GM12878 (cell line): ENCODE data around the gene RAD51. TPM values are rescaled to one million over a fixed set of nuclear protein-coding genes. Genes with fewer than 3 reads are reported as not detected.

ENCODE experiments used
- ATAC-seq: fragments of 200-7000 bp; cut with Tn5 transposase; 3 replicates; pipeline ENCODE4 v1.9.1; 2020; ENCODE audit warnings: mild to moderate bottlenecking, moderate library complexity
- BruUV-seq: library from RNA; stranded (reverse); fragments of 400-500 nt; replicated peaks from 2 replicates; lab custom pipeline; 2021; lab: Mats Ljungman, UMichigan
- CTCF ChIA-PET: fragments of 300-600 bp; sonication (Branson Sonifier 250); formaldehyde crosslinking; extraction: SDS; loops from one replicate; lab custom pipeline; 2021; ENCODE audit warnings: inconsistent platforms; lab: Yijun Ruan, JAX
- POLR2A ChIA-PET: fragments of 350-600 bp; formaldehyde crosslinking; extraction: SDS; loops from one replicate; lab custom pipeline; 2021; ENCODE audit warnings: inconsistent platforms; lab: Charles Lee
- RAD21 ChIA-PET: fragments of 300-600 bp; sonication (Branson Sonifier 250); formaldehyde crosslinking; loops from one replicate; lab custom pipeline; 2023; ENCODE audit warnings: antibody characterized with exemption; ENCODE audit not compliant: unreplicated experiment; lab: Charles Lee
- SMC1A ChIA-PET: fragments of 300-600 bp; sonication (Branson Sonifier 250); formaldehyde crosslinking; loops from one replicate; lab custom pipeline; 2023; ENCODE audit not compliant: unreplicated experiment, uncharacterized antibody; lab: Charles Lee
- DNase-seq: peaks from one replicate; pipeline ENCODE4 v3.0.0-alpha.2; 2011; ENCODE audit warnings: low read depth, low spot score
- FAIRE-seq: peaks from 3 replicates; lab custom pipeline; 2011; peaks lifted over from hg19 to GRCh38; lab: Jason Lieb, UNC
- H2AFZ ChIP-seq: 2 replicates; pipeline ENCODE4 v1.6.0; 2011; ENCODE audit warnings: low read depth, low read length, control low read depth; ENCODE audit not compliant: control insufficient read depth
- H3K27ac ChIP-seq: 2 replicates; pipeline ENCODE4 v1.5.1; 2011; ENCODE audit warnings: control low read depth; ENCODE audit not compliant: control insufficient read depth, insufficient read depth
- H3K27me3 ChIP-seq, 2 experiments: replicated peaks in 1 of 2; 2 replicates each; pipeline versions ENCODE4 v1.6.0 to v1.6.1; 2011; ENCODE audit warnings: low read length in 1 of 2; ENCODE audit not compliant: control insufficient read depth in 2 of 2, insufficient read depth in 2 of 2
- H3K36me3 ChIP-seq, 2 experiments: 2 replicates each; pipeline ENCODE4 v1.5.1; 2011; ENCODE audit warnings: low read length in 1 of 2; ENCODE audit not compliant: control insufficient read depth in 2 of 2, insufficient read depth in 2 of 2
- H3K4me1 ChIP-seq: 2 replicates; pipeline ENCODE4 v1.6.1; 2011; ENCODE audit warnings: mild to moderate bottlenecking, low read length, moderate library complexity, mixed read lengths; ENCODE audit not compliant: control insufficient read depth, insufficient read depth
- H3K4me2 ChIP-seq: 2 replicates; pipeline ENCODE4 v1.6.0; 2011; ENCODE audit warnings: control low read depth; ENCODE audit not compliant: control insufficient read depth, insufficient read depth
- H3K4me3 ChIP-seq: fragments of 200-600 bp; sonication (generic); 2 replicates; pipeline ENCODE4 v1.5.1; 2016
- H3K79me2 ChIP-seq: 2 replicates; pipeline ENCODE4 v1.6.0; 2011; ENCODE audit warnings: low read length; ENCODE audit not compliant: control insufficient read depth, insufficient read depth
- H3K9ac ChIP-seq: 2 replicates; pipeline ENCODE4 v1.8.0; 2011; ENCODE audit warnings: low read length, control low read depth, mixed read lengths; ENCODE audit not compliant: control insufficient read depth, insufficient read depth
- H3K9me3 ChIP-seq: replicated peaks from 3 replicates; pipeline ENCODE4 v1.5.1; 2011; ENCODE audit warnings: mild to moderate bottlenecking, low read length; ENCODE audit not compliant: control insufficient read depth, insufficient read depth
- H4K20me1 ChIP-seq: 2 replicates; pipeline ENCODE4 v1.6.0; 2011; ENCODE audit not compliant: control insufficient read depth, insufficient read depth
- ATF7 ChIP-seq: fragments of 450-650 bp; IDR thresholded peaks from 2 replicates; pipeline ENCODE4 v1.6.1; 2016; ENCODE audit warnings: low read depth, mild to moderate bottlenecking
- CBX3 ChIP-seq: fragments of 200-600 bp; sonication (generic); IDR thresholded peaks from 2 replicates; pipeline ENCODE4 v1.6.1; 2016; ENCODE audit warnings: low read depth, borderline replicate concordance
- FOXK2 ChIP-seq: fragments of 450-650 bp; IDR thresholded peaks from 2 replicates; pipeline ENCODE4 v1.6.1; 2017; ENCODE audit warnings: mild to moderate bottlenecking, moderate library complexity
- IRF3 ChIP-seq: fragments of 450-650 bp; IDR thresholded peaks from 2 replicates; pipeline ENCODE4 v1.6.1; 2014; ENCODE audit warnings: mild to moderate bottlenecking
- RUNX3 ChIP-seq: IDR thresholded peaks from 2 replicates; pipeline ENCODE4 v1.6.1; 2012; ENCODE audit warnings: low read length, inconsistent platforms
- SMAD1 ChIP-seq: fragments of 450-650 bp; IDR thresholded peaks from 2 replicates; pipeline ENCODE4 v1.6.1; 2018; ENCODE audit warnings: mild to moderate bottlenecking, low read depth; ENCODE audit not compliant: partially characterized antibody
- ZBTB11 ChIP-seq: fragments of 450-650 bp; formaldehyde crosslinking; IDR thresholded peaks from 2 replicates; pipeline ENCODE4 v1.5.0; 2022; ENCODE audit warnings: mild to moderate bottlenecking, missing genetic modification characterization
- ZNF687 ChIP-seq: fragments of 450-650 bp; IDR thresholded peaks from 2 replicates; pipeline ENCODE4 v1.6.1; 2017; ENCODE audit warnings: mild to moderate bottlenecking, moderate library complexity
- WGBS: methylation state at CpG from one replicate; pipeline ENCODE4 v1.1.6; 2016; ENCODE audit warnings: low lambda C conversion rate; ENCODE audit not compliant: insufficient replicate concordance, insufficient coverage; ENCODE audit errors: missing lambda C conversion rate; 5-methylcytosine and 5-hydroxymethylcytosine counted together
- in situ Hi-C: fragments of 300-500 bp; cut with MboI; formaldehyde crosslinking; loops from 9 replicates; pipeline ENCODE4 v1.14.3; 2018; ENCODE audit warnings: mixed read lengths
- intact Hi-C: fragments of 100-400 bp; cut with micrococcal nuclease; formaldehyde crosslinking; loops from one replicate; pipeline ENCODE4 v1.14.2; 2022; ENCODE audit not compliant: unreplicated experiment
- polyA plus RNA-seq, 11 experiments: library from polyadenylated mRNA; depleted of rRNA in 4 of 11; unstranded in 6 of 11; stranded (reverse) in 5 of 11; fragments of >200 nt; fragmentation: Nextera tagmentation in 4 of 11; fragmentation: Illumina TruSeq in 1 of 11; extraction: Ambion mirVana in 4 of 11; extraction: Trizol in 1 of 11; gene quantifications; 1 replicate in 1 of 11; 2 replicates in 10 of 11; pipeline versions ENCODE4 v1.2.1 to v1.2.3, GENCODE V29; 2011 to 2016; ENCODE audit warnings: inconsistent platforms in 2 of 11, missing spikeins in 2 of 11, low read depth in 1 of 11
- total RNA-seq, 4 experiments: library from RNA; depleted of rRNA in 3 of 4; stranded (reverse); fragments of >200 nt in 3 of 4; fragmentation: Illumina TruSeq in 1 of 4; extraction: Trizol in 1 of 4; gene quantifications; 2 replicates each; pipeline versions ENCODE4 v1.2.1 to v1.2.3, GENCODE V29; 2013 to 2021

The RAD51 gene
- total and polyA plus RNA-seq, 10 of the 15 experiments (the other 5 are each of a cell fraction or from before 2014, with no cell fraction given), result 13.1 to 55.0 (median 30.6) TPM

DNA sequence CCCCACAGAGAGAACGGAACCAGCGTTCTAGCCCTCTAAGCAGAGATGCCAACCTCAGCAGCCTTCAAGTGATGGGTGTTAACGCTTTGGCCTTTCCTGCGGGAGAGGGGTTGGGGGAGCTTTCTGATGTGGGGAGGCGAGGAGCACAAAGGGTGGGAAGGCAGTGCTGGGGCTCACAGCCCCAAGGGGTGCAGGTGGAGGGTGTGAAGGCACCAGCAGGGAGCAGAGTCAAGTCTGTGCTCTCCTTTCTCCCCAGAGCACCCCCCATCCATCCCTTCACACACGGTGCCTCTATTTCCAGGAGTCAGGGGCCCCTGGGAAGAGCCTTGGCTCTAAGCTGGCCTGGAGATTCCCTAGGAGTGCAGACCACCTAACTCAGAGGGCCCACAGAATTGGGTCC lies 78.9 kb downstream of the RAD51 start:
- no peak overlapping the region for H3K9ac ChIP-seq
- ATAC-seq (no peak), FAIRE-seq (no peak), DNase-seq (no peak)
- H3K9me3 ChIP-seq, result no peaks in the 10 kb centered on the region
- no peak overlapping the region for H2AFZ ChIP-seq
- ChIA-PET SMC1A (interaction anchor here (1.1 kb wide), 1 partner anchor 9 kb away, joined by 3 read pairs; no protein-coding TSS in a partner anchor), RAD21 (interaction anchor here (1.2 kb wide), 1 partner anchor 84 kb away, joined by 5 read pairs; no protein-coding TSS in a partner anchor), POLR2A (interaction anchor here (0.6 kb wide), 1 partner anchor 415 kb away, joined by 4 read pairs; no protein-coding TSS in a partner anchor), CTCF (interaction anchor here (2.4 kb wide), 1 partner anchor 9 kb away, joined by 12 read pairs; no protein-coding TSS in a partner anchor)
- no peak overlapping the region for H3K4me3 ChIP-seq
- in situ Hi-C loops (no loop called here), intact Hi-C loops (no loop called here)
- H3K4me2 ChIP-seq, result no peak overlapping the region
- H3K79me2 ChIP-seq, result no peaks in the 10 kb centered on the region
- WGBS, result 91% methylated on average over 6 of the region's 6 CpGs
- H3K36me3 ChIP-seq, result peaks cover 0 to 21% of the 10 kb centered on the region in 2 experiments; a peak in 3 of 4 replicates
- H3K4me1 ChIP-seq, result peaks cover 21% of the 10 kb centered on the region
- H4K20me1 ChIP-seq, result no peaks in the 10 kb centered on the region
- BruUV-seq, result no TSS peak
- H3K27ac ChIP-seq, result no peak overlapping the region
- no peak for TF ChIP-seq ATF7
- no peaks in the 10 kb centered on the region for H3K27me3 ChIP-seq

GRCh38 chr15:40775007-40775406 lies 80.0 kb downstream of the RAD51 start:
- no peak overlapping the region for H3K27ac ChIP-seq
- in situ Hi-C loops (no loop called here), intact Hi-C loops (no loop called here)
- WGBS, result 89% methylated on average over 10 of the region's 10 CpGs
- no peak overlapping the region for H3K9ac ChIP-seq
- H2AFZ ChIP-seq, result no peak overlapping the region
- H4K20me1 ChIP-seq, result no peaks in the 10 kb centered on the region
- DNase-seq (no peak), ATAC-seq (no peak), FAIRE-seq (no peak)
- H3K9me3 ChIP-seq, result no peaks in the 10 kb centered on the region
- H3K4me3 ChIP-seq, result no peak overlapping the region
- no peak overlapping the region for H3K4me2 ChIP-seq
- BruUV-seq, result no TSS peak
- ChIA-PET POLR2A (no interaction called here), SMC1A (no interaction called here), CTCF (no interaction called here), RAD21 (no interaction called here)
- H3K79me2 ChIP-seq, result no peaks in the 10 kb centered on the region
- H3K4me1 ChIP-seq, result peaks cover 10% of the 10 kb centered on the region
- no peaks in the 10 kb centered on the region for H3K27me3 ChIP-seq
- peaks cover 2 to 24% of the 10 kb centered on the region in 2 experiments; a peak in 3 of 4 replicates for H3K36me3 ChIP-seq
- TF ChIP-seq SMAD1 (no peak), CBX3 (no peak), RUNX3 (no peak), ZNF687 (no peak), FOXK2 (no peak), IRF3 (no peak), ZBTB11 (CRISPR knock-in tag) (no peak)
